H54 (cell line): ENCODE results near the gene ADAMTS18.
A peak's percentile ranks its signal among the peaks of the same experiment; 100 is the strongest.
"Not testable (repeated sequence)": the region's sequence is repeated elsewhere in the genome, so short reads cannot be mapped to it uniquely, and the experiment has no call there.

Source experiments
- DNase-seq: peaks from one replicate; pipeline ENCODE4 v3.0.0; 2011; ENCODE audit warnings: low spot score, mixed read lengths; ENCODE audit not compliant: insufficient read length
- FAIRE-seq: peaks from 3 replicates; lab custom pipeline; 2011; peaks lifted over from hg19 to GRCh38; lab: Jason Lieb, UNC
- POLR2A ChIP-seq: IDR thresholded peaks from 2 replicates; pipeline ENCODE4 v1.6.1; 2011; ENCODE audit warnings: low read depth, mild to moderate bottlenecking, low read length

ADAMTS18 gene

GRCh38 chr16:77289331-77289809 lies 145.5 kb downstream of the ADAMTS18 start:
- DNase-seq = no peak
- TF ChIP-seq POLR2A = no peak
- FAIRE-seq = peak; percentile 74

- FAIRE-seq = peak; percentile 61
- TF ChIP-seq POLR2A = no peak
- DNase-seq = no peak
These were observed 146.6 kb downstream of the ADAMTS18 start for GRCh38 chr16:77288222-77288621.

GRCh38 chr16:77285676-77286075 lies 149.2 kb downstream of the ADAMTS18 start:
- DNase-seq (no peak), FAIRE-seq (no peak)
- no peak for TF ChIP-seq POLR2A

- DNase-seq (no peak), FAIRE-seq (no peak)
- no peak for TF ChIP-seq POLR2A
These were observed 152.5 kb downstream of the ADAMTS18 start for GRCh38 chr16:77282345-77282744.

- not testable (repeated sequence) for FAIRE-seq, DNase-seq
These were observed 155.5 kb downstream of the ADAMTS18 start for GRCh38 chr16:77279316-77279715.

- DNase-seq (no peak), FAIRE-seq (no peak)
- no peak for TF ChIP-seq POLR2A
These were observed 157.3 kb downstream of the ADAMTS18 start for GRCh38 chr16:77277571-77277970.

- TF ChIP-seq POLR2A = no peak
- FAIRE-seq = no peak
These were observed 157.7 kb downstream of the ADAMTS18 start for GRCh38 chr16:77277141-77277540.

GRCh38 chr16:77276661-77277060 lies 158.2 kb downstream of the ADAMTS18 start:
- DNase-seq (no peak), FAIRE-seq (no peak)
- TF ChIP-seq POLR2A = no peak

More at GRCh38 chr16:77277141-77277540, 157.7 kb downstream of the ADAMTS18 start:
- no peak for DNase-seq

- not testable (repeated sequence) for DNase-seq
- FAIRE-seq = peak; percentile 74
These were observed 159.5 kb downstream of the ADAMTS18 start for GRCh38 chr16:77275303-77275702.

GRCh38 chr16:77273815-77274214 lies 161.0 kb downstream of the ADAMTS18 start:
- TF ChIP-seq POLR2A = no peak
- DNase-seq (peak; percentile 7), FAIRE-seq (peak; percentile 95)

- TF ChIP-seq POLR2A = no peak
- DNase-seq (no peak), FAIRE-seq (peak; percentile 81)
These were observed 163.1 kb downstream of the ADAMTS18 start for GRCh38 chr16:77271532-77272426.

- not testable (repeated sequence) for DNase-seq, FAIRE-seq
These were observed 168.6 kb downstream of the ADAMTS18 start for GRCh38 chr16:77266185-77266584.

GRCh38 chr16:77262971-77263370 lies 171.9 kb downstream of the ADAMTS18 start:
- FAIRE-seq (no peak), DNase-seq (no peak)
- no peak for TF ChIP-seq POLR2A

- FAIRE-seq = no peak
- DNase-seq = no peak
- TF ChIP-seq POLR2A = no peak
These were observed 184.4 kb downstream of the ADAMTS18 start for GRCh38 chr16:77250400-77250799.

GRCh38 chr16:77246150-77246549 lies 188.7 kb downstream of the ADAMTS18 start:
- DNase-seq = no peak
- FAIRE-seq = no peak
- TF ChIP-seq POLR2A = no peak

GRCh38 chr16:77242471-77242870 lies 192.4 kb downstream of the ADAMTS18 start:
- not testable (repeated sequence) for FAIRE-seq, DNase-seq
